HCT116 (cell line): ENCODE results near the gene HOXB1. TPM values are rescaled to one million over a fixed set of nuclear protein-coding genes. Genes with fewer than 3 reads are reported as not detected.

Experiments used
- ATAC-seq: fragments of 200-7000 bp; cut with Tn5 transposase; 2 replicates; pipeline ENCODE4 v1.9.1; 2020; ENCODE audit warnings: mild to moderate bottlenecking, moderate library complexity
- BruUV-seq: library from RNA; stranded (reverse); fragments of 400-500 nt; replicated peaks from 2 replicates; lab custom pipeline; 2021; lab: Mats Ljungman, UMichigan
- CTCF ChIA-PET: fragments of 300-600 bp; sonication (Branson Sonifier 250); formaldehyde crosslinking; loops from one replicate; lab custom pipeline; 2021; ENCODE audit warnings: antibody characterized with exemption; lab: Charles Lee
- POLR2A ChIA-PET: fragments of 300-600, 350-600 bp; sonication (Branson Sonifier 250); formaldehyde crosslinking; loops from one replicate; lab custom pipeline; 2021; ENCODE audit warnings: antibody characterized with exemption; lab: Charles Lee
- RAD21 ChIA-PET, 2 experiments: fragments of 300-600 bp; sonication (Branson Sonifier 250); formaldehyde crosslinking; loops; one replicate each; lab custom pipeline; 2023; ENCODE audit warnings: low total read pairs in 2 of 2; ENCODE audit not compliant: uncharacterized antibody in 2 of 2, unreplicated experiment in 2 of 2, low non-redundant PET in 1 of 2; lab: Charles Lee
- DNase-seq: peaks from one replicate; pipeline ENCODE4 v3.0.0-alpha.2; 2010; ENCODE audit warnings: low read depth, low spot score
- H2AFZ ChIP-seq: fragments of 200-600 bp; shearing (Covaris generic), sonication (generic); 2 replicates; pipeline ENCODE4 v1.6.1; 2017; ENCODE audit warnings: low read depth, mixed run types, mixed read lengths, antibody characterized with exemption, low read length; ENCODE audit not compliant: poor library complexity, severe bottlenecking
- H3K27ac ChIP-seq: 2 replicates; pipeline ENCODE4 v1.5.1; 2012; ENCODE audit warnings: low read depth, low read length
- H3K27me3 ChIP-seq: fragments of 200-600 bp; sonication (generic); 2 replicates; pipeline ENCODE4 v1.6.1; 2016; ENCODE audit warnings: mixed run types, low read length, mixed read lengths; ENCODE audit not compliant: insufficient read depth
- H3K36me3 ChIP-seq, 2 experiments: fragments of 200-500 bp in 1 of 2; fragments of 200-600 bp in 1 of 2; sonication (Bioruptor generic) in 1 of 2; sonication (generic) in 1 of 2; 2 replicates each; pipeline versions ENCODE4 v1.5.1 to v1.6.1; 2014 to 2016; ENCODE audit warnings: low read length in 2 of 2, inconsistent platforms in 1 of 2, mixed read lengths in 1 of 2, mixed run types in 1 of 2; ENCODE audit not compliant: insufficient read depth in 2 of 2, control insufficient read depth in 1 of 2
- H3K4me1 ChIP-seq, 2 experiments: fragments of 200-600 bp in 1 of 2; sonication (generic) in 1 of 2; 2 replicates each; pipeline versions ENCODE4 v1.5.1 to v1.6.1; 2012 to 2017; ENCODE audit warnings: low read length in 2 of 2, inconsistent platforms in 1 of 2, mild to moderate bottlenecking in 1 of 2, mixed read lengths in 1 of 2, mixed run types in 1 of 2, moderate library complexity in 1 of 2; ENCODE audit not compliant: insufficient read depth in 2 of 2, control insufficient read depth in 1 of 2
- H3K4me2 ChIP-seq: fragments of 200-600 bp; sonication (generic); 2 replicates; pipeline ENCODE4 v1.6.1; 2017; ENCODE audit warnings: mixed run types, low read length, mixed read lengths
- H3K4me3 ChIP-seq, 2 experiments: fragments of 200-600 bp in 1 of 2; sonication (generic) in 1 of 2; replicated peaks in 1 of 2; 2 replicates each; pipeline ENCODE4 v1.5.1; 2011 to 2016; ENCODE audit warnings: low read length in 2 of 2, control low read depth in 1 of 2, low read depth in 1 of 2, mild to moderate bottlenecking in 1 of 2, mixed read lengths in 1 of 2, mixed run types in 1 of 2
- H3K79me2 ChIP-seq: fragments of 200-600 bp; sonication (generic); 2 replicates; pipeline ENCODE4 v1.6.1; 2017; ENCODE audit warnings: mild to moderate bottlenecking, mixed run types, low read length, moderate library complexity, mixed read lengths; ENCODE audit not compliant: insufficient read depth
- H3K9ac ChIP-seq: fragments of 200-600 bp; sonication (generic); 2 replicates; pipeline ENCODE4 v1.6.1; 2016; ENCODE audit warnings: low read length, mixed read lengths
- H3K9me2 ChIP-seq: fragments of 200-600 bp; sonication (generic), shearing (Covaris generic); 2 replicates; pipeline ENCODE4 v1.6.1; 2017; ENCODE audit warnings: mixed run types, mild to moderate bottlenecking, moderate library complexity; ENCODE audit not compliant: insufficient read depth
- H3K9me3 ChIP-seq, 2 experiments: fragments of 200-500 bp in 1 of 2; fragments of 200-600 bp in 1 of 2; sonication (Bioruptor generic) in 1 of 2; sonication (generic) in 1 of 2; 2 replicates each; pipeline ENCODE4 v1.6.1; 2014 to 2017; ENCODE audit warnings: low read length in 2 of 2, mixed read lengths in 2 of 2, inconsistent platforms in 1 of 2, low read depth in 1 of 2, mild to moderate bottlenecking in 1 of 2, mixed run types in 1 of 2, moderate library complexity in 1 of 2; ENCODE audit not compliant: control insufficient read depth in 1 of 2, insufficient read depth in 1 of 2
- H4K20me1 ChIP-seq: fragments of 200-600 bp; sonication (generic), shearing (Covaris generic); 2 replicates; pipeline ENCODE4 v1.6.1; 2017; ENCODE audit warnings: mixed run types, mild to moderate bottlenecking, moderate library complexity; ENCODE audit not compliant: insufficient read depth
- EGR1 ChIP-seq: IDR thresholded peaks from 2 replicates; pipeline ENCODE4 v1.6.1; 2012; ENCODE audit warnings: low read depth
- ELF1 ChIP-seq: IDR thresholded peaks from 2 replicates; pipeline ENCODE4 v1.6.1; 2012; ENCODE audit warnings: low read depth, borderline replicate concordance
- FOSL1 ChIP-seq: IDR thresholded peaks from 2 replicates; pipeline ENCODE4 v1.6.1; 2012; ENCODE audit warnings: low read depth
- JUND ChIP-seq: IDR thresholded peaks from 2 replicates; pipeline ENCODE4 v1.6.1; 2012
- POLR2A ChIP-seq: IDR thresholded peaks from 2 replicates; pipeline ENCODE4 v1.7.0; 2011; ENCODE audit warnings: borderline replicate concordance; ENCODE audit not compliant: insufficient read depth, insufficient read length; ENCODE audit errors: extremely low read depth
- POLR2AphosphoS5 ChIP-seq: IDR thresholded peaks from 2 replicates; pipeline ENCODE4 v1.6.1; 2011; ENCODE audit warnings: mild to moderate bottlenecking, low read depth, low read length, moderate library complexity
- RAD21 ChIP-seq: IDR thresholded peaks from 2 replicates; pipeline ENCODE4 v1.6.1; 2012; ENCODE audit warnings: low read depth, mild to moderate bottlenecking
- SP1 ChIP-seq: IDR thresholded peaks from 2 replicates; pipeline ENCODE4 v1.6.1; 2012; ENCODE audit warnings: low read depth
- SRF ChIP-seq: IDR thresholded peaks from 2 replicates; pipeline ENCODE4 v1.6.1; 2012; ENCODE audit warnings: low read depth
- TCF7L2 ChIP-seq: IDR thresholded peaks from 2 replicates; pipeline ENCODE4 v1.7.0; 2011; ENCODE audit warnings: borderline replicate concordance, inconsistent platforms; ENCODE audit not compliant: insufficient read depth, insufficient read length; ENCODE audit errors: extremely low read depth
- YY1 ChIP-seq: IDR thresholded peaks from 2 replicates; pipeline ENCODE4 v1.6.1; 2011; ENCODE audit warnings: low read length, low read depth, moderate library complexity, mild to moderate bottlenecking; ENCODE audit not compliant: insufficient replicate concordance; ENCODE audit errors: extremely low read depth
- intact Hi-C: fragments of 100-400 bp; cut with micrococcal nuclease; formaldehyde crosslinking; loops from 2 replicates; pipeline ENCODE4 v1.10.0; 2022
- total RNA-seq: library from RNA; stranded (reverse); gene quantifications from one replicate; pipeline ENCODE4 v1.2.1, GENCODE V29; 2021; ENCODE audit not compliant: unreplicated experiment
- TF ChIP-seq, protein P1 (sequence below): IDR thresholded peaks from 2 replicates; pipeline ENCODE4 v1.6.1; 2012; ENCODE audit warnings: low read depth
- TF ChIP-seq, protein P2 (sequence below): IDR thresholded peaks from 2 replicates; pipeline ENCODE4 v1.6.1; 2012
- TF ChIP-seq, protein P3 (sequence below): IDR thresholded peaks from 2 replicates; pipeline ENCODE4 v1.6.1; 2011; ENCODE audit warnings: mild to moderate bottlenecking, low read length, moderate library complexity; ENCODE audit not compliant: insufficient replicate concordance; ENCODE audit errors: extremely low read depth

The HOXB1 gene
- total RNA-seq, 1 experiment from 2014 or later, result not detected

DNA sequence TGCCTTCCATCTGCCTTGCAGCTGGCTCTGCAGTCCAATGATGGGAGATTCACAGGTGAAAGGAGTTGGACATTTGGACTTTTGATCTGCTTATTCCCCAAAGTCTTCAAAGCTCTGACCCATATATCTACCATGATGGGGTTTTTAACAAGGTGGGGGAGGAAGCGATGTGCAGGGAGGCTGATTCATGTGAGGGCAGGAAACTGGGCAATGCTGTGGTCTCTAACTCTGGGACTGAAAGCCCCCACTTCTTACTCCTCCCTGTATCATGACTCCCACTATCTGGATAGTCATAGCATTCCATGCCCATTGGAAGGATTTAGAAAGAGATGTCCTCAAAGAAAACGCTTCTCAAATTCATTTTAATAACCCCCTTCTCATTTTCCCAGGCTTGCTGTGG lies 16.3 kb downstream of the HOXB1 start:
- no peak for DNase-seq
- intact Hi-C loops, result no loop called here
- TF ChIP-seq FOSL1 (no peak), RAD21 (no peak), ELF1 (no peak), YY1 (no peak), SRF (no peak), EGR1 (no peak), JUND (no peak), SP1 (no peak), TCF7L2 (no peak), POLR2A (no peak), POLR2AphosphoS5 (no peak)
- TF ChIP-seq, protein P1, sequence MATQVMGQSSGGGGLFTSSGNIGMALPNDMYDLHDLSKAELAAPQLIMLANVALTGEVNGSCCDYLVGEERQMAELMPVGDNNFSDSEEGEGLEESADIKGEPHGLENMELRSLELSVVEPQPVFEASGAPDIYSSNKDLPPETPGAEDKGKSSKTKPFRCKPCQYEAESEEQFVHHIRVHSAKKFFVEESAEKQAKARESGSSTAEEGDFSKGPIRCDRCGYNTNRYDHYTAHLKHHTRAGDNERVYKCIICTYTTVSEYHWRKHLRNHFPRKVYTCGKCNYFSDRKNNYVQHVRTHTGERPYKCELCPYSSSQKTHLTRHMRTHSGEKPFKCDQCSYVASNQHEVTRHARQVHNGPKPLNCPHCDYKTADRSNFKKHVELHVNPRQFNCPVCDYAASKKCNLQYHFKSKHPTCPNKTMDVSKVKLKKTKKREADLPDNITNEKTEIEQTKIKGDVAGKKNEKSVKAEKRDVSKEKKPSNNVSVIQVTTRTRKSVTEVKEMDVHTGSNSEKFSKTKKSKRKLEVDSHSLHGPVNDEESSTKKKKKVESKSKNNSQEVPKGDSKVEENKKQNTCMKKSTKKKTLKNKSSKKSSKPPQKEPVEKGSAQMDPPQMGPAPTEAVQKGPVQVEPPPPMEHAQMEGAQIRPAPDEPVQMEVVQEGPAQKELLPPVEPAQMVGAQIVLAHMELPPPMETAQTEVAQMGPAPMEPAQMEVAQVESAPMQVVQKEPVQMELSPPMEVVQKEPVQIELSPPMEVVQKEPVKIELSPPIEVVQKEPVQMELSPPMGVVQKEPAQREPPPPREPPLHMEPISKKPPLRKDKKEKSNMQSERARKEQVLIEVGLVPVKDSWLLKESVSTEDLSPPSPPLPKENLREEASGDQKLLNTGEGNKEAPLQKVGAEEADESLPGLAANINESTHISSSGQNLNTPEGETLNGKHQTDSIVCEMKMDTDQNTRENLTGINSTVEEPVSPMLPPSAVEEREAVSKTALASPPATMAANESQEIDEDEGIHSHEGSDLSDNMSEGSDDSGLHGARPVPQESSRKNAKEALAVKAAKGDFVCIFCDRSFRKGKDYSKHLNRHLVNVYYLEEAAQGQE, result no peak
- TF ChIP-seq, protein P2, sequence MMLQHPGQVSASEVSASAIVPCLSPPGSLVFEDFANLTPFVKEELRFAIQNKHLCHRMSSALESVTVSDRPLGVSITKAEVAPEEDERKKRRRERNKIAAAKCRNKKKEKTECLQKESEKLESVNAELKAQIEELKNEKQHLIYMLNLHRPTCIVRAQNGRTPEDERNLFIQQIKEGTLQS, result no peak
- TF ChIP-seq, protein P3, sequence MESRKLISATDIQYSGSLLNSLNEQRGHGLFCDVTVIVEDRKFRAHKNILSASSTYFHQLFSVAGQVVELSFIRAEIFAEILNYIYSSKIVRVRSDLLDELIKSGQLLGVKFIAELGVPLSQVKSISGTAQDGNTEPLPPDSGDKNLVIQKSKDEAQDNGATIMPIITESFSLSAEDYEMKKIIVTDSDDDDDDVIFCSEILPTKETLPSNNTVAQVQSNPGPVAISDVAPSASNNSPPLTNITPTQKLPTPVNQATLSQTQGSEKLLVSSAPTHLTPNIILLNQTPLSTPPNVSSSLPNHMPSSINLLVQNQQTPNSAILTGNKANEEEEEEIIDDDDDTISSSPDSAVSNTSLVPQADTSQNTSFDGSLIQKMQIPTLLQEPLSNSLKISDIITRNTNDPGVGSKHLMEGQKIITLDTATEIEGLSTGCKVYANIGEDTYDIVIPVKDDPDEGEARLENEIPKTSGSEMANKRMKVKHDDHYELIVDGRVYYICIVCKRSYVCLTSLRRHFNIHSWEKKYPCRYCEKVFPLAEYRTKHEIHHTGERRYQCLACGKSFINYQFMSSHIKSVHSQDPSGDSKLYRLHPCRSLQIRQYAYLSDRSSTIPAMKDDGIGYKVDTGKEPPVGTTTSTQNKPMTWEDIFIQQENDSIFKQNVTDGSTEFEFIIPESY, result no peak

More for the DNA sequence above, 16.3 kb downstream of the HOXB1 start:
- Histone ChIP-seq H3K36me3 (no peaks in the 10 kb centered on the region), H2AFZ (no peak overlapping the region), H3K4me1 (no peaks in the 10 kb centered on the region), H3K9me2 (no peaks in the 10 kb centered on the region), H3K4me2 (no peak overlapping the region), H3K27ac (no peak overlapping the region), H3K79me2 (no peaks in the 10 kb centered on the region), H4K20me1 (no peaks in the 10 kb centered on the region), H3K9me3 (no peaks in the 10 kb centered on the region), H3K9ac (no peak overlapping the region), H3K27me3 (peaks cover 25% of the 10 kb centered on the region; the same call in 1 of the 2 replicates), H3K4me3 (no peak overlapping the region)
- ATAC-seq, result no peak
- ChIA-PET POLR2A (no interaction called here), CTCF (no interaction called here), RAD21 (no interaction called here)
- BruUV-seq, result no TSS peak
